ENCODE results near the gene RNU6-1.
A peak's percentile ranks its signal among the peaks of the same experiment; 100 is the strongest.

RNU6-1 gene

DNA sequence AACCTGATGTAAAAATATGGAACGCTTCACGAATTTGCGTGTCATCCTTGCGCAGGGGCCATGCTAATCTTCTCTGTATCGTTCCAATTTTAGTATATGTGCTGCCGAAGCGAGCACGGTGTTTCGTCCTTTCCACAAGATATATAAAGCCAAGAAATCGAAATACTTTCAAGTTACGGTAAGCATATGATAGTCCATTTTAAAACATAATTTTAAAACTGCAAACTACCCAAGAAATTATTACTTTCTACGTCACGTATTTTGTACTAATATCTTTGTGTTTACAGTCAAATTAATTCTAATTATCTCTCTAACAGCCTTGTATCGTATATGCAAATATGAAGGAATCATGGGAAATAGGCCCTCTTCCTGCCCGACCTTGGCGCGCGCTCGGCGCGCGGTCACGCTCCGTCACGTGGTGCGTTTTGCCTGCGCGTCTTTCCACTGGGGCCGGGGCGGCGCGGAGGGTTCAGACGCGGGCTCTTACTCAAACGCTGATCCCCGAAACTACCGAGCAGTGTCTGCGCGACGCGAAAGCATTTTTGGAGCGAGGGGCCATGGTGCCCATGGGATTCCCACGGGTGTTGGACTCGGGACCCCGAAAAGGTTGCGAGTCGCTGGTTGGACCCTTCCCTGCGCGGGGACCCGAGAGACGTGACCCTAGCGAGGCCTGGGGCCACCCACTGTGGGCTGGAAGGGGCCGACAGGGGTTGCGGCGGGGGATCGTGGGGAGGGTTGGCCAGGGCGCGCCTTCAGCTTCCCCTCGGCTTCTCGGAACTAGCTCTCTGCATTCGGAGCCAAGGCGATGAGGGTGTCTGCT, at the start of gene RNU6-1:
TSS of gene RNU6-1 (minus strand) at position 117 of the 820 bp plus-strand sequence.
- H3K27ac ChIP-seq = peak within 1 kb of the TSS; percentile 70 to 99 (median 96)
- peak within 1 kb of the TSS; percentile 60 to 90 (median 82) for H3K4me3 ChIP-seq

DNA sequence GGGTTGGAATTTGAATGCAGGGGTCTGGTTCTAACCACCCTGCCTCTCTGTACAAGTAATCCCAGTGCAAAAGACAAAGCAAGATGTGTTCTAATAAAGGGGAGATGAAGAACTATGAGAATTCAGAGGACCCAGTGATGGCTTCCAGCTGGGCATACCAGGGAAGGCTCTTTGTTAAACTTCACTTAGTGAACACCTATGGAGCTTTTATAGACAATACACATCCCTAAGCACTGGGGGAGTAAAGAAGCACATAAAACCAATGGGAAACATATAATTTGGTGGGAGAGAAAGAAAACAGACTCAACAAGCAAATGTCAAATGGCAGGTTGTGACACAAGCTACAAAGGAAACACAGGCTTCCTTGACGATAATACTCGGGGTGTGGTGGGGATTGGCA, 47.9 kb upstream of the RNU6-1 start:
- no peak overlapping the region for H3K27ac ChIP-seq
- no peak overlapping the region for H3K4me3 ChIP-seq

DNA sequence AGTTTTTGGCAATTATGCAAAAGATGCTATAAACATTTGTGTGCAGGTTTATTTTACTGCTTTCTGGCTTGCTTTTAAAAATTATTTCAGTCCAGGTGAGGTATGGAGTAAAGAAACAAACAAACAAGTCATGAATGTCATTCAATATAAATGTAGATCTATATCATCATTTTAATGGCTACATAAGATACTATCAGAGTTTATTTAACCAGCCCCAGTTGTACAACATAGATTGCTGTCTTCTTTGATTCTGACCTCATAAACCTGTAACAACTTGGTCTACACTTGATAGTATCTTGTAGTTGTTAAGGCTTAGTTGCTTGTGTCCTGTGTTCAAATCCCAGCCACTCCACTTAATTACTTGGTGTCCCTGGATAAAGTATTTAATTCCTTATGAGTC, 46.0 kb upstream of the RNU6-1 start:
- no peak overlapping the region for H3K4me3 ChIP-seq
- H3K27ac ChIP-seq = no peak overlapping the region

DNA sequence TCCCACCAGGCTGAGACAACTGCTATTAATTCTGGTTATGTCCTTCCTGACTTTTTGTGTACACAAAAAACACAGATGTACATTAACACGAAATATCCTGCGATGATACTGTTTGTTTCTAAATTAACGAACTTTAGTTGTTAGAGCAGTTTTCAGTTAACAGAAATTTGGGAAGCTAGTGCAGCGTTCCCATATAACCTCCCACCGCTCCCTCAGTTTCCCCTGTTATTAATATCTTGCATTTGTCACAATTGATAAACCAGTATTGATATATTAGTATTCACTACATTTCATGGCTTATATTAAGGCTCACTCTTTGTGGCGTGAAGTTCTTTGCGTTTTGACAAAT, 45.3 kb upstream of the RNU6-1 start:
- H3K4me3 ChIP-seq = peak overlapping the region; percentile 32 to 45 (median 39)
- H3K27ac ChIP-seq = peak overlapping the region in 19 of 21 experiments; percentile 12 to 83 (median 68)

DNA sequence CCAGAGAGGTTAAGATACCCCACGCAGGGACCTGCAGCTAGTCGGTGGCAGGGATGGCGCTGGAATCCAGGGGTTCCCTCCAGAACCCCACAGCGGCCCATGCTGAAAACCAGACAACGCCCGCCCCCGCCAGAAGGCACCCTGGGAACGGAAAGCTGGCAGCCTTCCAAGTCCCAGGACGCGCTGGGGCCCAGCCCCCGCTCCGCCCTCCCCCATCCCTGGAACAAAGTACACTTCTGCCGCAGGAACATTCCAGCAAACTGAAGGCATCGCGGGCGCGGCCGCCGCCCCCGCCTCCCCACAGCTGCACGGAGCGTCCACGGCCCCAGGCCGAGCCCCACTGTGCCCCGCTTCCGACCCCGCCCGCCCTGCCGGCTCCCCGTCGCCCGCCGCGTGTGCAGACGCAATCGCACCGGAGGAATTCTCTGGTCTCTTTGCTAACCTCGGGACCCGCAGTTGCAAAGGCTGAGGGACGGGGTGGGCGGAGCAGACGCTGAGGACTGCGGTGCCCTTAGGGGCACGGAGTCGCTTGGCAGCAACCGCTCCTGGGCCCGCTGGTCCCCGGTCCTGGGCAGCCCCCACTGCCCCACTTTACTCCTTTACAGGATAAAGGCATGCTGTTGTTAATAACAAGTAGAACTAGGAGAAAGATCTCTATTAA, 44.8 kb upstream of the RNU6-1 start:
- H3K27ac ChIP-seq = peak overlapping the region; percentile 12 to 83 (median 67)
- H3K4me3 ChIP-seq = peak overlapping the region; percentile 32 to 45 (median 39)

DNA sequence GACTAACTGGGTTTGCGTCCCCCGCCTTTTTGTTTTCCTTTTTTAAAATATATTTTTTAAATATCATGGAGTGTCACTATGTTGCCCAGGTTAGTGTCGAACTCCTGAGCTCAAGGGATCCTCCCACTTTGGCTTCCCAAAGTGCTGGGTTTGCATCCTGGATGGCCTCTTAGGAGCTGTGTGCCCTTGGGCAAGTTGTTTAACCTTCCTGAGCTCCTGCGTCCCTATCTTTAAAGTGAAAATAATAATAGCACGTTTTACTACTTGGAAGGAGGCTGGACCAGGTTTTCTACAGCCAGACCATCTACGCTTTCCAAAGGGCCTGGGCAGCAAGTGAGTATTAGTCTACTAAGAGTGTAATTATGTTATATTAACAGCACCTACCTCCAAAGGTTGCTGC, 44.2 kb upstream of the RNU6-1 start:
- Histone ChIP-seq H3K27ac (peak overlapping the region in 14 of 21 experiments; percentile 16 to 83 (median 70)), H3K4me3 (peak overlapping the region in 1 of 7 experiments; percentile 39)

DNA sequence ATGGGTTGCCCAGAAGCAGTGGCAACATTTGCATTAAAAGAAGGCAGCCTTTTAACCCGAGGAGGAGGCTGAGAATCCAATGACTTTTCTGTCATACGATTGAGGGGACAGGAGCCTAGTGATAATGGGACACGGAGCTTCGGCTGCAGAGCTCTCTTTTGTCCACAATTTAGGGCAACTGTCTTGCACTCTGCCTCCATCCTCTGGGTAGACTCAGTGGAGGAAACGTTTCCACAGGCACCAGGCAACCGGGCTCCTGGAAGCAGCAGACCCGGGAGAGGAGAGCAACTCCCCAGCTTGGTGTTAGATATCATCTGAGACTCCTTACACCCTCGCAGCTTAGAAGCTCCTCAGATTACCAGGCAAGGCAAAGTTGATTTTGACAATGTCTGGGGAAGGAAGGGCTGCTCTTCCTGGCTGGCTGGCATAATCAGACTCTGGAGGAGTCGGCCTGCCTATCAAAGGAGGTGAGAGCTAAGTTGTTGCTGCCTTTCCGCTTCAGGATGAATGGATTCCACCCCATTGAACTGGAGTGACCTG, 43.5 kb upstream of the RNU6-1 start:
- Histone ChIP-seq H3K4me3 (no peak overlapping the region), H3K27ac (peak overlapping the region in 4 of 21 experiments; percentile 1 to 81 (median 8))

DNA sequence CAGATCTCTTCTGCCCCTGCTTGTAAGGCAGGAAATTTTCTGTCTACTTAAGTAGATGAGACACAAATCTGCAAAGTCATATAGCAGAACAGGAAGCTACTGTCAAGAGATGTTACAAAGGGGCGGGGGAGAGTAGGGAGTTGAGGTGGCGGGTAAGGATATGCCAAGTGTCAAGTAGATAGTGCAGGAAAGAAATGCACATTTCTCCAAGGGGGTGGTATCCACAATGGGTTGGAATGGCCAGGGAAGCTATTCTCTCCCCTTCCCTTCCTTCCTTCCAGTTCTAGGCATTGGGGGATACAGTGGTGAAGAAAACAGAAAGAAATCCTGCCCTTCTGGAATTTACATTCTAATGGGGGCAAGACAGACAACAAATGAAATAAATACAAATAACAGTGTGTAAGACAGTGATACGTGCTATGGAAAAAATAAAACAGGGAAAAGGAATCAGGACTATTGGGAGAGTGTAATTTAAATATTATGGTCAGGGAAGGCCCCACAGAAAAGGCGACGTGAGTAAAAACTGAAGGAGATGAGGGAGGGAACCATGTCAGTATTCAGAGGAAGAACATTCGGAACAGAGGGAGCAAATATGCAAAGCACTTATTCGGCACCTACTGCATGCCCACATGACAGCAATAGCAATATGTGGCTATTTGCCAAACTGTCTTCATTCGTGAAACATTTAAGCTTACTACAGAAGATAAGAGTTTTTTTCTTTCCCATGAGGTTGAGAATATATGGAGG, 42.8 kb upstream of the RNU6-1 start:
- no peak overlapping the region for H3K4me3 ChIP-seq
- H3K27ac ChIP-seq = peak overlapping the region in 3 of 21 experiments; percentile 3 to 65 (median 4)

DNA sequence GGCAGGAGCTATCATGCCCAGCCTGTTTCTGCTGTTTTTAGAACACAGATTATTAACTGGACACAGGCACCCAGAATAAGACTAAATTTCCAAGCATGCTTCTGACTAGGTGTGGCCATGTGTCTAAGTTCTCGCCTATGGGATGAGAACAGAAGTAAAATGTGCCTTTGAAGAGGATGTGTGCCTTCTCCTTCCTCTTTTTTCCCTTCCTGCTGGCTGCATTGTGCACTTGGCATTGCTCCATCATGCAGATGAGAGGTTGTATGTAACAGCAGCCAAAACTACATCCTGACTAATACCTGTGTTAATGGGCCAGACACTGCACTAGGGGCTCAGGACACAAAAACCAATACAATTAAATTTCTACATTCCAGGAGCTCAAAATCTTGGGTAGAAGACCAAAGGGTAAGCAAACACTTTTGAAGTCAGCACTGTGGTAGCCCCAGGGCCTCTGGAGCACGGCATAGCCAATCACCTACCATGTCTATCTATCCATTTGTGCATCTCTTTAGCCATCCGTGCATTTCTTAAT, 40.9 kb upstream of the RNU6-1 start:
- Histone ChIP-seq H3K4me3 (no peak overlapping the region), H3K27ac (peak overlapping the region in 6 of 21 experiments; percentile 30 to 79 (median 47))

DNA sequence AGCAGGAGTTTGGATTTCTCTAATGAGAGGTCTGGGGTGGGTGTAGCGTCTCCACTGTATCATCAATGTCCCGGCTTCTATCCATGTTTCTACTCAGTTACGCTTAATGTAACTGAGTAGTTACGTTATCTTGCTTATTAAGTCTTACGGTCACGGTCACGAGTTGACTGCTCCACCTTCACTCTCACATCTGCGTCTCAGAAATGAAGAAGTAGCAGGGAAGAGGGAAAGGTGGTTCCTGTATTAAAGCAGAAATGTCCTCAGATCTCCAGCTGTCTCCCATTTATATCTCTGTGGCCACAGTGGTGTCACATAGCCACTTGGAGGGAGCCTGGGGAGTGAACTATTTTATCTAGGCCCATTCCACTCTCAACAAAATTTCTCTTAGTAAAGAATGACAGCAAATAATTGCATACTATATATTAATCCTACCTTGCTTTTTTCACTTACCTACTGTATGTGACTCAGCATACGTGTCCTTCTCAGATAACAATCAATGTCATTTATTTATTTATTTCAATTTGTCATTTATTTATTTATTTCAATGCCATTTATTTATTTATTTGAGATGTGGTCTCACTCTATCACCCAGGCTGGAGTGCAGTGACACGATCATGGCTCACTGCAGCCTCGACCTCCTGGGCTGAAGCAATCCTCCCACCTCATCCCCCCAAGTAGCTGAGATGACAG, 39.7 kb upstream of the RNU6-1 start:
- Histone ChIP-seq H3K4me3 (no peak overlapping the region), H3K27ac (peak overlapping the region in 3 of 21 experiments; percentile 35 to 79 (median 46))

DNA sequence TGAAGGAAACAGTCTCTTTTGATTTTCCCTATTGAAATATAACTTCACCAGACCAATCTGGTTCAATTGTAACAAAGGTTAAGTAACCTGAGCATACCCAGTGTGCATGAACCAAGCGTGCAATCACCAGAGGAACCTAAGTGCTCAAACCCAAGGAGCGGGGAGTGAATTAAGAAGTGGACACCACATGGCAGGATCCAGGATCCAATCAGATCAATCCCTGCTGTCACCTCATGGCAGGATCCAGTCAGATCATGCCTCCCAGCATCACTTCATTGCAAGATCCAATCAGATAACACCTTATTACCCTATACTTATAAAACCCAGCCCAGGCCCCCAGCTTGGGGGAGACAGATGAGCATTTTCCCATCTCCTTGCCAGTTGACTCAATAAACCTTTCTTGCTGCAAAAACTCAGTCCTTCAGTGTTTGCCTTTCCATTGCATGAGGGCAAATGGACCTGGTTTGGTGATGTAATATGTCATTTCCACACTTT, 38.9 kb upstream of the RNU6-1 start:
- Histone ChIP-seq H3K27ac (peak overlapping the region in 1 of 21 experiments; percentile 61), H3K4me3 (no peak overlapping the region)

DNA sequence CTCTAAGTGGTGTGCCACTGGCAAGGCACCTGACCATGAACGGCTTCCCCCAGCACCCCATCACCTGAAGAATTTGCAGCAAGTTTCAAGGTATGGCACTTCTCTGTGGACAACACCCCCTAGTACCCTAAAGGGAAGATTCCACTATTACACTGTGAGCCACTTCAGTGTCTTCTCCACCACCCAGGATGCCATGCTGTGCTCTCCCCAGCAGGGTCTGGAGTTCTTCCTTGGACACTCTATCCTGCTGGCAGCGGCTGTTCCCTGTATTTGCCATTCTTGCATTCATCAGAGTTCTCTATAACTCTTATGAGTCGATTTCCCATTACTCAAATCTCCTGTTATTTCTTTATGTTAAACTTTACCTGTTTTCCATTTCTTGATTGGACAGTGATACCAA, 33.9 kb upstream of the RNU6-1 start:
- no peak overlapping the region for H3K27ac ChIP-seq
- H3K4me3 ChIP-seq = no peak overlapping the region

DNA sequence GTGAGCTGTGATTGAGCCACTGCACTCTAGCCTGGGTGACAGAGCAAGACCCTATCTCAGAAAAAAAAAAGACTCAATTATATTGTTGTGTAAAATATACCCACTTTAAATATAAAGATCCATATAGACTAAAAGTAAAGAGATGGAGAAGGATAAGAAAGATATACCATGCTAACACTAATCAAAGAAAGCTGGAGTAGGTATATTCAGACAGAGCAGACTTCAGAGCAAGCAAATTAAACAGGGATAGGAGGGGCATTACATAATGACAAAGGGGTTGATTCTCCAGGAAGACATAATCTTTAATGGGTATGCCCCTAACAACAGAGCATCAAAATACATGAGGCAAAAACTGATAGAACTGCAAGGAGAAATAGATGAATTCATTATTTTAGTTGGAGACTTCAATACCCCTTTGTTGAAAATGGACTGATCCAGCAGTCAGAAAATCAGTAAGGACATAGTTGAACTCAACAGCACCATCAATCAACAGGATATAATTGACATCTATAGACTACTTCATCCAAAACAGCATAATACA, 31.1 kb upstream of the RNU6-1 start:
- H3K27ac ChIP-seq = no peak overlapping the region
- no peak overlapping the region for H3K4me3 ChIP-seq

DNA sequence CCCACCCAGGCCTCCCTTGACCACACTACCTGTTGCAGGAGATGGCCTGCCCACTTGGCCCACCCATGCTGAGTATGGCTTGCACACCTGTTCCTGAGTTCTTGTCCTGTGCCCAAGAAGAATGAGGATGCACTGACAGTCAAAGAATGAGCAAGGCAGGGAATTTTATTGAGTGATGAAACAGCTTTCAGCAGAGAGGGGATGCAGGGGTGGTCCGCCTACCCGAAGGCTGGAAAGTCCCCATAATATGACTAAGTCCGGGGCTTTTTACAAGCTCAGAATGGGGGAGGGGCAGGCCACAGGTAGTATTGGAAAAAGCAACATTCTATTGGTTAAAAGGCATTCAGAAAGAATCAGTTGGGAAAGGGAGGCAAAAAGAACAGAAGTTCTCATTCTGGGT, 29.9 kb upstream of the RNU6-1 start:
- H3K27ac ChIP-seq = no peak overlapping the region

DNA sequence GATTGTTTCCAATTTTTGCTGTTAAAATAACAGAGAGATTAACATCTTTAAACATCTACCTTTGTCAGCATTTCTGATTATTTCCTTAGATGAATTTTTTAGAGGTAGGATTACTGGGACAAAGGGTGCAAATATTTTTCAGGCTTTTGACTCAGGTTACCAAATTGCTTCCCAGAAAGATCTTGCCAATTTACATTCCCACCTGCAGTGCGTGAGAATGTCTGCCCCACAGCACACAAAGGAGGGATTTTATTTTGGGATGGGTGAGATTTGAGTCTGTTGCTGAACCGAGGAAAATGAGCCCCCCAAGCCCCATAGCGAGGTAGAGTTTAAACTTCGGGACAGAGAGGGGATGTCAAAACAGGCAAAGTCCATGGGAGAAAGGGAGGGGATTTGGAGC, 25.9 kb upstream of the RNU6-1 start:
- Histone ChIP-seq H3K27ac (no peak overlapping the region), H3K4me3 (no peak overlapping the region)

More for the DNA sequence above, 29.9 kb upstream of the RNU6-1 start:
- H3K4me3 ChIP-seq = no peak overlapping the region

DNA sequence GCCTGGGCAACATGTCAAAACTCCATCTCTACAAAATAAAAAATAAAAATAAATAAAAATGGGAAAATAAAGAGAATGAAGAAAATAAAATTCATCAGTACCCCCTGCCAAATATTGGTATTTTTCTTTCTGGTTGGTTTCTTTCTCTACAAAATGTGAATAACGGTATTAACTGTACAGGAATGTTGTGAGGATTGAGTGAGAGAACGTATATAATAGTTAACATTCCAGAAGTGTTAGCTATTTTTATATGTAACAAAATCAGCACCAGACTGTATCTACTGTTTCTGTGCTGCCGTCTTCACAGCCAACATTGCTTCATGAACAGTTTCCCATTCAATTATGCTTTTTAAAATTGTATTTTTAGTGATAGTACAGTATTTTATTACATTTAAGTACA, 25.5 kb upstream of the RNU6-1 start:
- no peak overlapping the region for H3K4me3 ChIP-seq
- H3K27ac ChIP-seq = no peak overlapping the region

DNA sequence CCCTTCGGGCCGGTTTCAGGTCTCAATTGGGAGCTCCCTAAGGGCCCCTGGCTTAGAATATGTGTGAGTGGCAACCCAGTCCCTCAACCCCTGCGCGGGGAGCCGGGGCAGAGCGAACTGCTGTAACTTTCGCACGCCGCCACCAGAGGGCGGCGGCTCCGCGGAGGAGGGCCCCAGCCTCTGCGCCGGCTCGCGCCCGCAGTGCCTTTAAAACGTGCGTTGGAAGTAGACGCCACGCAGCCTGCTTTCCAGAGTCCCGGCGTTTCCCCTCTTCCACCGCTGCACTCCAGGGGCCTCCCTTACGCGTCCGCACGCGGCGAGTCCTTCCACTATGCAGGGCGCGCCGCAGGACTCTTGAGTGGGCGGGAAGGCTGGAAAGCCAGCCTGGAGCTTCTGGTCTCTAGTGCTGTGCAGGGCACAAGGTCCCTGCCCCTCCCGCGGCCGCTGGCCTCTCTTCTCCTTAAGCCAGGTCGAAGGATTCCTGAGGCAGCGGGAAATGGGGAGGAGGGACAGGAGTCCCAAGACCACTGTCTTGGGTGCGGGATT, 23.7 kb upstream of the RNU6-1 start:
- Histone ChIP-seq H3K4me3 (peak overlapping the region; percentile 8 to 43 (median 30)), H3K27ac (peak overlapping the region in 6 of 21 experiments; percentile 4 to 64 (median 32))

DNA sequence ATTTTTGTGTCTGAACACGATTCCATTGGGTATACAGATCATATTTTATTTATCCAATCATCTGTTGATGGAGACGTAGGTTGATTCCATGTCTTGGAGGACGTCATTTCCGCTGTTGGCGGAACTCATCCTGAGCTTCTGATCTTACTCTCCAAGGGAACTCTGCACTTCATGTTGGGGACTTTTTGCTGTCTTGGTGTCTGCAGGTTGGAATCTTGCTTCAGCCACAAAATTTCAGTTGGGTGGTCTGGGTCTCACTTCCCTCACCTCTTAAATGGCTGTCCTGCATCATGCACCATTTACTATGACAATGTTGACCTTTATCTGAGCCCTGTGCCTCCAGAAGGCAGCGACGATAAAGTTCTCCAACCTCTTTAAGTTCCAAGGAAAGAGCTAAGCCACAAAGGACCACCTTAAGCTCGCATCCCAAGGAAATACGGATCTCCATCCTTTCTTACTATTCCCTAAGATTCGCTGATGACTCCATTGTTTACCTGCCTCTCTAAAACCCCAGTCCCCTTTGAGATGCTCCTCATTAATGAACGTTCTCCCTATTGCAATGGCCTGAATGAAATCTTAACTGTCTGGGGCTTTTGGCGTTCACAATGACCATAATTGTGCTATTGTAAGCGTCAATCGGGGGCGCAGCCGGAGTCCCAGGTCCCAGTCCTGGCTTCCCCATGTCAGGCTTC, 23.1 kb upstream of the RNU6-1 start:
- peak overlapping the region in 4 of 21 experiments; percentile 4 to 53 (median 30) for H3K27ac ChIP-seq
- peak overlapping the region in 5 of 7 experiments; percentile 8 to 43 (median 34) for H3K4me3 ChIP-seq
